Stimulated activated CD8-positive, alpha-beta memory T cell treated with anti-CD3 and anti-CD28 coated beads, Interleukin-2, amount 100 ng/mL, for 48 hours (primary cell): ENCODE measurements around the gene LY86.

Experiments used
- DNase-seq, 2 donors: peaks; one replicate each; pipeline ENCODE4 v3.0.0-alpha.2; 2020; ENCODE audit warnings: low read depth in 2 of 2

Gene LY86

GRCh38 chr6:6681075-6681849, 92.7 kb downstream of the LY86 start:
- DNase-seq: no peak

- no peak for DNase-seq
Observed at GRCh38 chr6:6682225-6682624, 93.7 kb downstream of the LY86 start.

GRCh38 chr6:6683969-6684833, 95.7 kb downstream of the LY86 start:
- peak in 1 of 2 donors; percentile 9 for DNase-seq

GRCh38 chr6:6685249-6686040, 96.9 kb downstream of the LY86 start:
- no peak for DNase-seq

- DNase-seq: no peak
Observed at GRCh38 chr6:6686176-6686575, 97.7 kb downstream of the LY86 start.

GRCh38 chr6:6686748-6687601, 98.5 kb downstream of the LY86 start:
- peak; percentile 10 to 33 for DNase-seq

- no peak for DNase-seq
Observed at GRCh38 chr6:6688283-6688682, 99.8 kb downstream of the LY86 start.

GRCh38 chr6:6688951-6689350, 100.4 kb downstream of the LY86 start:
- no peak for DNase-seq

GRCh38 chr6:6689400-6690143, 101.1 kb downstream of the LY86 start:
- no peak for DNase-seq

- no peak for DNase-seq
Observed at GRCh38 chr6:6690144-6690483, 101.6 kb downstream of the LY86 start.

- no peak for DNase-seq
Observed at GRCh38 chr6:6694368-6694780, 105.9 kb downstream of the LY86 start.

GRCh38 chr6:6694825-6695624, 106.5 kb downstream of the LY86 start:
- DNase-seq: no peak

- no peak for DNase-seq
Observed at GRCh38 chr6:6695625-6696276, 107.2 kb downstream of the LY86 start.

GRCh38 chr6:6696867-6697531, 108.5 kb downstream of the LY86 start:
- DNase-seq: peak; percentile 33 to 37

GRCh38 chr6:6697620-6698019, 109.1 kb downstream of the LY86 start:
- DNase-seq: no peak

- DNase-seq: no peak
Observed at GRCh38 chr6:6699741-6700367, 111.3 kb downstream of the LY86 start.

- no peak for DNase-seq
Observed at GRCh38 chr6:6700407-6701270, 112.1 kb downstream of the LY86 start.
